NT2/D1 (cell line): Measurements from ENCODE around the gene PRKN.

Experiments
- SUZ12 ChIP-seq: IDR thresholded peaks from 2 replicates; pipeline ENCODE4 v1.6.1; 2011; ENCODE audit not compliant: insufficient read length, insufficient read depth; ENCODE audit errors: extremely low read depth
- YY1 ChIP-seq: IDR thresholded peaks from 2 replicates; pipeline ENCODE4 v1.6.1; 2011; ENCODE audit not compliant: insufficient read length, insufficient read depth
- ZNF274 ChIP-seq: IDR thresholded peaks from 2 replicates; pipeline ENCODE4 v1.6.1; 2011; ENCODE audit warnings: mild to moderate bottlenecking, low read depth, low read length

GRCh38 chr6:162307865-162308264 is 419.7 kb downstream of the PRKN start:
- TF ChIP-seq SUZ12 (no peak), ZNF274 (no peak), YY1 (no peak)
